Pulmonary artery endothelial cell (primary cell): ENCODE measurements around the gene CYTH1. TPM values are rescaled to one million over a fixed set of nuclear protein-coding genes. Genes with fewer than 3 reads are reported as not detected.

Experiments used
- DNase-seq: peaks from one replicate; pipeline ENCODE4 v3.0.0-alpha.2; 2011; ENCODE audit warnings: low read depth, low spot score
- total RNA-seq: library from RNA; depleted of rRNA; stranded (reverse); fragments of >200 nt; gene quantifications from 2 replicates; pipeline ENCODE4 v1.2.3, GENCODE V29; 2014

Gene CYTH1
- total RNA-seq, 1 donor from 2014 or later: 44.1 TPM

- no peak for DNase-seq
Measured at GRCh38 chr17:78805301-78805700, 23.2 kb upstream of the CYTH1 start.

GRCh38 chr17:78804777-78805176 is 22.7 kb upstream of the CYTH1 start:
- DNase-seq: no peak

- DNase-seq: no peak
Measured at GRCh38 chr17:78803186-78803845, 21.2 kb upstream of the CYTH1 start.

- DNase-seq: no peak
Measured at GRCh38 chr17:78802459-78802858, 20.4 kb upstream of the CYTH1 start.

GRCh38 chr17:78802008-78802407 is 19.9 kb upstream of the CYTH1 start:
- no peak for DNase-seq

- no peak for DNase-seq
Measured at GRCh38 chr17:78800132-78800931, 18.3 kb upstream of the CYTH1 start.

GRCh38 chr17:78798695-78799559 is 16.9 kb upstream of the CYTH1 start:
- no peak for DNase-seq

- no peak for DNase-seq
Measured at GRCh38 chr17:78797691-78798585, 15.9 kb upstream of the CYTH1 start.

- no peak for DNase-seq
Measured at GRCh38 chr17:78797213-78797612, 15.1 kb upstream of the CYTH1 start.

GRCh38 chr17:78796517-78796900 is 14.4 kb upstream of the CYTH1 start:
- no peak for DNase-seq

- DNase-seq: no peak
Measured at GRCh38 chr17:78795861-78796516, 13.9 kb upstream of the CYTH1 start.

- DNase-seq: no peak
Measured at GRCh38 chr17:78794864-78795640, 13.0 kb upstream of the CYTH1 start.

- no peak for DNase-seq
Measured at GRCh38 chr17:78794399-78794798, 12.3 kb upstream of the CYTH1 start.

- no peak for DNase-seq
Measured at GRCh38 chr17:78793968-78794367, 11.9 kb upstream of the CYTH1 start.

- no peak for DNase-seq
Measured at GRCh38 chr17:78793415-78793814, 11.3 kb upstream of the CYTH1 start.

GRCh38 chr17:78791840-78792709 is 10.0 kb upstream of the CYTH1 start:
- no peak for DNase-seq

- DNase-seq: no peak
Measured at GRCh38 chr17:78790552-78790951, 8.5 kb upstream of the CYTH1 start.

- no peak for DNase-seq
Measured at GRCh38 chr17:78789663-78790181, 7.6 kb upstream of the CYTH1 start.
